ENCODE data around the gene HNRNPA2B1.

GRCh38 chr7:26200038-26200443 is 505 bp downstream of the HNRNPA2B1 start:
- TF ChIP-seq, protein P1, sequence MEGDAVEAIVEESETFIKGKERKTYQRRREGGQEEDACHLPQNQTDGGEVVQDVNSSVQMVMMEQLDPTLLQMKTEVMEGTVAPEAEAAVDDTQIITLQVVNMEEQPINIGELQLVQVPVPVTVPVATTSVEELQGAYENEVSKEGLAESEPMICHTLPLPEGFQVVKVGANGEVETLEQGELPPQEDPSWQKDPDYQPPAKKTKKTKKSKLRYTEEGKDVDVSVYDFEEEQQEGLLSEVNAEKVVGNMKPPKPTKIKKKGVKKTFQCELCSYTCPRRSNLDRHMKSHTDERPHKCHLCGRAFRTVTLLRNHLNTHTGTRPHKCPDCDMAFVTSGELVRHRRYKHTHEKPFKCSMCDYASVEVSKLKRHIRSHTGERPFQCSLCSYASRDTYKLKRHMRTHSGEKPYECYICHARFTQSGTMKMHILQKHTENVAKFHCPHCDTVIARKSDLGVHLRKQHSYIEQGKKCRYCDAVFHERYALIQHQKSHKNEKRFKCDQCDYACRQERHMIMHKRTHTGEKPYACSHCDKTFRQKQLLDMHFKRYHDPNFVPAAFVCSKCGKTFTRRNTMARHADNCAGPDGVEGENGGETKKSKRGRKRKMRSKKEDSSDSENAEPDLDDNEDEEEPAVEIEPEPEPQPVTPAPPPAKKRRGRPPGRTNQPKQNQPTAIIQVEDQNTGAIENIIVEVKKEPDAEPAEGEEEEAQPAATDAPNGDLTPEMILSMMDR (IDR thresholded peaks at IDR 0.05; ENCODE audit: low read depth, low read length): no peak
- TF ChIP-seq EZH2phosphoT487 (IDR thresholded peaks at IDR 0.05; ENCODE audit: low read depth): no peak
